ENCODE measurements around the gene MRPL17.
A peak's percentile ranks its signal among the peaks of the same experiment; 100 is the strongest.

Gene MRPL17

GRCh38 chr11:6681949-6682348, 1.2 kb downstream of the MRPL17 start:
- DNase-seq: peak; percentile 32

- DNase-seq: no peak
These were observed 1.6 kb downstream of the MRPL17 start for GRCh38 chr11:6681505-6681904.

GRCh38 chr11:6677018-6677417, 6.1 kb downstream of the MRPL17 start:
- DNase-seq: no peak

- DNase-seq: no peak
These were observed 8.3 kb downstream of the MRPL17 start for GRCh38 chr11:6674862-6675261.

- DNase-seq: no peak
These were observed 8.9 kb downstream of the MRPL17 start for GRCh38 chr11:6674219-6674597.

- no peak for DNase-seq
These were observed 9.5 kb downstream of the MRPL17 start for GRCh38 chr11:6673523-6674218.

- DNase-seq: no peak
These were observed 11.1 kb downstream of the MRPL17 start for GRCh38 chr11:6671991-6672390.

- DNase-seq: no peak
These were observed 12.8 kb downstream of the MRPL17 start for GRCh38 chr11:6670202-6670830.

- peak; percentile 7 for DNase-seq
These were observed 15.3 kb downstream of the MRPL17 start for GRCh38 chr11:6667733-6668374.

- DNase-seq: no peak
These were observed 16.6 kb downstream of the MRPL17 start for GRCh38 chr11:6666302-6667183.

GRCh38 chr11:6664551-6664950, 18.6 kb downstream of the MRPL17 start:
- DNase-seq: no peak

GRCh38 chr11:6663794-6664469, 19.2 kb downstream of the MRPL17 start:
- no peak for DNase-seq

- no peak for DNase-seq
These were observed 22.4 kb downstream of the MRPL17 start for GRCh38 chr11:6660712-6661111.

- DNase-seq: peak; percentile 67
These were observed 24.5 kb downstream of the MRPL17 start for GRCh38 chr11:6658647-6659046.

GRCh38 chr11:6657346-6657745, 25.8 kb downstream of the MRPL17 start:
- no peak for DNase-seq

GRCh38 chr11:6656936-6657335, 26.2 kb downstream of the MRPL17 start:
- DNase-seq: peak; percentile 22

GRCh38 chr11:6656584-6656915, 26.6 kb downstream of the MRPL17 start:
- DNase-seq: no peak

- peak; percentile 61 for DNase-seq
These were observed 27.2 kb downstream of the MRPL17 start, which contains the start of gene DCHS1 for GRCh38 chr11:6655790-6656583. Gene DCHS1 (minus strand): TSS chr11:6655809. CDS start chr11:6641613, 14,196 bp downstream.

GRCh38 chr11:6655020-6655789, 27.9 kb downstream of the MRPL17 start:
- DNase-seq: peak; percentile 58

- peak; percentile 49 for DNase-seq
These were observed 28.7 kb downstream of the MRPL17 start for GRCh38 chr11:6654281-6655019.
